ENCODE results near the gene GPR156.

GPR156 gene

DNA sequence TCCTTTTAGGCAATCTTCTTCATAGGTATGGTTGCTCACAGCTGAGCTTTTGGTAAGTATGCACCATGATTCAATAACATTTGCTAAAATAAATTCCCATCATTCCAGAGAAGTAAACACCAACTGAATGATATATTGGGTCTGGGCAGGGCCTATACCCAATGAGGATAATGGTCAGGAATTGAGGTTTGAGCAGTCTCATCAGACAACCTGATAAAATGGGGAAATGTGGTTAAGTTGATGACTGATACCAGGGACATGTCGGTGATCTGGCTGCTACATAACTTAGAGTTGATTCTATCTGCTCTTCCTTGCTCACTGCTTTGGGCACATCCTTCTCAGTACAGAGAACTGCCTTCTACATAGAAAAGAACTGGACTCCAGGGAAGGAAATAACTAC is 92.9 kb downstream of the GPR156 start:
- no peak for DNase-seq

GRCh38 chr3:120182613-120183511 is 102.2 kb downstream of the GPR156 start:
- no peak for DNase-seq

GRCh38 chr3:120181632-120182031 is 103.4 kb downstream of the GPR156 start:
- no peak for DNase-seq

- DNase-seq: no peak
These were observed 104.2 kb downstream of the GPR156 start for GRCh38 chr3:120180731-120181412.

DNA sequence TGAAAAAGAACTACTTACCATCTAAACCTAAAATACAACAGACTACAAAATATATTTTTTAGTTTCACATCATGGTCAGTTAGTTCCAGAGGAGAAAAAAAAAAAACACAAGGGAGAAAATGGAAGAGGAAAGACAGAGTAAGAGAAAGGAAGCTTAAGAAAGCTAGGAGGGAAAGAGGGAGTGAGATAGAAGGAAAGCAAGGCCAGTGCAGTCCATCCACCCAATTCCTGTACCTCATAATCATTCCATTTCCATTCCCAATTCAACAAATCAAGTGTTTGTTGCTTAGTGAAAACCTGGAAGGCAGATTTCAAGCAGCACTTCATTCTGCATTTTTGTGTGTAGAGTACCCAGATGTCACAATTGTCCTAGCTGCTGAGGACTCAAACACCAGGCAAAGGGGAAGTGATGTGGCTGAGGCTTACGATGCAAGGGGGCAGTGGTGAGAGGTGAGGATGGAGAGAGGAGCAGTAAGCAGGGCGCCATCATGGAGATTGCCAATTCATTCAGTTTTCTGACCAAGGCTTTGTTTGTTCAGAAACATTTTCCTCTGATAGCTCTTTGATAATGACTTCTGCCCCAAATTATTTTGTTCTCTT is 107.2 kb downstream of the GPR156 start:
- DNase-seq: no peak

- no peak for DNase-seq
These were observed 107.9 kb downstream of the GPR156 start for GRCh38 chr3:120177151-120177550.

GRCh38 chr3:120174811-120175539 is 110.0 kb downstream of the GPR156 start:
- no peak for DNase-seq

DNA sequence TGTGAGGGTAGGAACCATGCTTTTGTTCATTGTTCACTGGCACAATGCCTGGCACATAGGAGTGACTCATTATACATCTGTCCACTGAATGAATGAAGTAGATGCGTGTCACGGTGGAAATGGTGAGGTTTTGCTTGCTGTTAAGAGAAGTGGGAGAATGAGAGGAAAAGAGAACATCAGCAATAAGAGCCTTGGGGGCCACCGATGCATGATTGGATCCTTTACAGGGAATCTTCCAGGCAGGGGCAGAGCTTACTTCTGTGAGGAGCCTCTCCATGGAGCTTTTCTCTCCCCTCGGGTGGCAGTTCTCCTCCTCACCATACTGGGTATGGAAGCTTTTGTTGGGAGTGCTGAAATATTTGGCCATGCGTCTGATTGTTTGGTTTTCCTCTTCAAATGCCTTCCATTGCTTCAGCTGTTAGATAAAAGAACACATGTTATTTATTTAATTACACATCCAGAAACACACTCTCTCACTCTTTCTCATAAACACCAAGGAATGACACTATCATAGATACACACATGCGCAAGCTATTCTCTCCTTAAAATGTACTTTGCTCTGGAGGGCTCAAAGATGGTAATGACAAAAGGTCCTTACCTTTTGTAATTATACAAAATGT is 111.9 kb downstream of the GPR156 start:
- no peak for DNase-seq

GRCh38 chr3:120172070-120172469 is 113.0 kb downstream of the GPR156 start:
- DNase-seq: no peak

- DNase-seq: no peak
These were observed 113.7 kb downstream of the GPR156 start for GRCh38 chr3:120171134-120171873.

- DNase-seq: no peak
These were observed 114.8 kb downstream of the GPR156 start for GRCh38 chr3:120170223-120170622.

DNA sequence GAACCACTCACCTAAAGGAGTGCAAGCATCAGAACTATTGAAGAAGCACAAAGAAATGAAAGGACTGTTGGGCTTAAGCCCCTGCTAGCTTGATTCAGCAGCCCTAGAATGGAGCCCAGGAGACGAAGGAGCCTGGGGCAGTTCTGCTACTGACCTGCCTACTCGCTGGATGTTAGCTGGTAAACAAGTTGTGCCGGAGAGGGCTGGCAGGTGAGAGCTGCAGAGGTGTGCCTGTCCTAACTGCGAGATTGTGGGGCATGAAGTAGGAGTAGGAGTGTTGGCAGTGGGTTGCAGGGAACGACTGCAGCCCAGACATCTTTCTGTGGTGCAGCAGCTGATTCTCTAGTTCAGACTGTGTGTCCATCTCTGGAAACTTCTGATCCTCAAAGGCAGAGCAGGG is 115.6 kb downstream of the GPR156 start:
- DNase-seq: no peak

DNA sequence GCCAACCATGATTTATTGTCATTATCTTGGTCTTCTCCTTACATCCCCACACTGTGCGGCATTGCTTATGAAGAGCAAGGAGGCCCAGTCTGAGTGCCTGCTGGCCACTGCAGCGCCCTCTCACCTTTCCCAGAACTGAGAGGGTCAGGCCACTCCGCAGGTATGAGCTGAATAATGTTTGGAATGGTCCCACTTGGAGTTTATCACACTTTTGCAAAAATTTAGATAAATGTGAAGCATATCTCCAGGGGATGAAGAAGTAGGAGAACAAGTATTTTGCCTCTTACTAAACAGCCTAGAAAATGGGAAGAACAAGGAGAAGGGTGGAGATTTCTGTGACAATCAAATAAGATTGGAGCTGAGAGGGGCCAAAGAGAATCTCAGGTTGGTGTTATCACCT is 116.4 kb downstream of the GPR156 start:
- no peak for DNase-seq

GRCh38 chr3:120168038-120168437 is 117.0 kb downstream of the GPR156 start:
- DNase-seq: no peak

- DNase-seq: no peak
These were observed 117.5 kb downstream of the GPR156 start for GRCh38 chr3:120167488-120167887.

DNA sequence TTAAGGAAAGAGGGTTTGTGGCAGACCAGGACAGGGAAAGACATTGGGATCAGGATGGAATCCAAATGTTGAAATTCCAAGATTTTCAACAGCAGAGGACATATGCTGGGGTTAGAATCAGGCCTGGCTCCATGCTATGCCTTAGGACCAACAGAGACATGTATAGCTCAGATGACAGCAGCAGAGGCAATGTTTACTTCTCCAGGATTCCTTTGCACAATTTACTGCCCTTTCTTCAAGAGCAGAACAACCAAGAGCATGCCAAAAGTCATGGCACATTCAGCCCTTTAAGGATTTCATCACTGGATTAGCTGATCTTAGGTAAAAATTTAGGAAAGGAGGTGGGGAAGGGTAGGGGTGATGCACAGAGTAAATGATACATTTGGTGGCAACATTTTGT is 121.2 kb downstream of the GPR156 start:
- DNase-seq: no peak

- no peak for DNase-seq
These were observed 122.0 kb downstream of the GPR156 start for GRCh38 chr3:120163026-120163425.

DNA sequence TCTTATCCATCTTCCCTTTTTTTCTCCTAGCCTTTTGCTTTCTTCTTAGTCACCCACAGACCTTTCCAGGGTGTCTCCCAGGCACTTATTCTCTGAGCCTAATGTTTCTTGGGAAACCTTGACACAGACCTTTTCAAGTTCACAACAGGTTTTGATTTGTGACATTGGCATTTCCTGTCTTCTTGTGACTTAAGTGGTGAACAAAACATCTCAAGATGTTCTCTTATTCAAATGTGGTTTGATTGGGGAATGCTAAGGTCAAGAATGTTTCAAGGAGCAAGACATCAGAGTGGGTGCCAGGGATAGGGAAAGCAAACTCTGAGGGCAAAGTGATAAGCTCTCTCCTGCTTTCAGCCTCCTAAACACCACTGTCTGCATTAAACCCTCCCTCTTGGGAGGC is 122.6 kb downstream of the GPR156 start:
- DNase-seq: no peak

GRCh38 chr3:120161902-120162301 is 123.1 kb downstream of the GPR156 start:
- no peak for DNase-seq

GRCh38 chr3:120160050-120160449 is 125.0 kb downstream of the GPR156 start:
- no peak for DNase-seq

- no peak for DNase-seq
These were observed 127.3 kb downstream of the GPR156 start for GRCh38 chr3:120157681-120158080.

GRCh38 chr3:120157113-120157512 is 127.9 kb downstream of the GPR156 start:
- DNase-seq: no peak
